Measurements from ENCODE around the gene PRTG. TPM values are rescaled to one million over a fixed set of nuclear protein-coding genes. Genes with fewer than 3 reads are reported as not detected.
A peak's percentile ranks its signal among the peaks of the same experiment; 100 is the strongest.

Gene PRTG
- polyA plus RNA-seq, 1 of the 3 experiments (the other 2 are of a cell fraction): 3.0 TPM

GRCh38 chr15:55782901-55783300 is 39.9 kb upstream of the PRTG start (continued):
- TF ChIP-seq USF1 (IDR thresholded peaks at IDR 0.05; ENCODE audit: borderline replicate concordance, low read depth) (no peak), TCF12 (IDR thresholded peaks at IDR 0.05) (peak; percentile 81), SMC3 (IDR thresholded peaks at IDR 0.05; ENCODE audit: low read depth, low read length) (no peak), ELF1 (IDR thresholded peaks at IDR 0.05) (no peak), POLR2AphosphoS5 (IDR thresholded peaks at IDR 0.05; ENCODE audit: low read depth, low read length) (peak; percentile 53; the same call in 1 of the 2 replicates), EP300 (IDR thresholded peaks at IDR 0.05; ENCODE audit: borderline replicate concordance in 1 of 2, low read depth in 1 of 2, low read length in 1 of 2) (peak; percentile 10 to 97; a peak in 2 of 4 replicates), JUND (IDR thresholded peaks at IDR 0.05) (no peak), RAD21 (IDR thresholded peaks at IDR 0.05; ENCODE audit: low read length) (no peak; the same call in 1 of the 2 replicates), FOXJ3 (CRISPR knock-in tag; IDR thresholded peaks at IDR 0.05) (peak; percentile 29; the same call in 1 of the 2 replicates), TEAD4 (IDR thresholded peaks at IDR 0.05; ENCODE audit: borderline replicate concordance, insufficient read depth) (no peak), GATA2 (CRISPR knock-in tag; IDR thresholded peaks at IDR 0.05) (peak; percentile 96), SIN3A (IDR thresholded peaks at IDR 0.05; ENCODE audit: borderline replicate concordance, low read depth, low read length) (no peak), FOSL2 (IDR thresholded peaks at IDR 0.05; ENCODE audit: borderline replicate concordance, low read depth) (no peak), YY1 (IDR thresholded peaks at IDR 0.05; ENCODE audit: low read depth) (no peak), MEF2A (IDR thresholded peaks at IDR 0.05; ENCODE audit: borderline replicate concordance, low read depth) (no peak)
- TF ChIP-seq, protein P1, sequence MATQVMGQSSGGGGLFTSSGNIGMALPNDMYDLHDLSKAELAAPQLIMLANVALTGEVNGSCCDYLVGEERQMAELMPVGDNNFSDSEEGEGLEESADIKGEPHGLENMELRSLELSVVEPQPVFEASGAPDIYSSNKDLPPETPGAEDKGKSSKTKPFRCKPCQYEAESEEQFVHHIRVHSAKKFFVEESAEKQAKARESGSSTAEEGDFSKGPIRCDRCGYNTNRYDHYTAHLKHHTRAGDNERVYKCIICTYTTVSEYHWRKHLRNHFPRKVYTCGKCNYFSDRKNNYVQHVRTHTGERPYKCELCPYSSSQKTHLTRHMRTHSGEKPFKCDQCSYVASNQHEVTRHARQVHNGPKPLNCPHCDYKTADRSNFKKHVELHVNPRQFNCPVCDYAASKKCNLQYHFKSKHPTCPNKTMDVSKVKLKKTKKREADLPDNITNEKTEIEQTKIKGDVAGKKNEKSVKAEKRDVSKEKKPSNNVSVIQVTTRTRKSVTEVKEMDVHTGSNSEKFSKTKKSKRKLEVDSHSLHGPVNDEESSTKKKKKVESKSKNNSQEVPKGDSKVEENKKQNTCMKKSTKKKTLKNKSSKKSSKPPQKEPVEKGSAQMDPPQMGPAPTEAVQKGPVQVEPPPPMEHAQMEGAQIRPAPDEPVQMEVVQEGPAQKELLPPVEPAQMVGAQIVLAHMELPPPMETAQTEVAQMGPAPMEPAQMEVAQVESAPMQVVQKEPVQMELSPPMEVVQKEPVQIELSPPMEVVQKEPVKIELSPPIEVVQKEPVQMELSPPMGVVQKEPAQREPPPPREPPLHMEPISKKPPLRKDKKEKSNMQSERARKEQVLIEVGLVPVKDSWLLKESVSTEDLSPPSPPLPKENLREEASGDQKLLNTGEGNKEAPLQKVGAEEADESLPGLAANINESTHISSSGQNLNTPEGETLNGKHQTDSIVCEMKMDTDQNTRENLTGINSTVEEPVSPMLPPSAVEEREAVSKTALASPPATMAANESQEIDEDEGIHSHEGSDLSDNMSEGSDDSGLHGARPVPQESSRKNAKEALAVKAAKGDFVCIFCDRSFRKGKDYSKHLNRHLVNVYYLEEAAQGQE (IDR thresholded peaks at IDR 0.05; ENCODE audit: low read depth, low read length): no peak

- Histone ChIP-seq H4K20me1 (ENCODE audit: insufficient read depth) (no peaks in the 10 kb centered on the region), H3F3A (replicated peaks; ENCODE audit: insufficient read depth) (no peaks in the 10 kb centered on the region), H2AFZ (ENCODE audit: low read depth) (no peak overlapping the region), H3K4me2 (no peak overlapping the region), H3K9ac (no peak overlapping the region), H3K79me2 (ENCODE audit: insufficient read depth) (no peaks in the 10 kb centered on the region), H3K4me3 (ENCODE audit: low read depth in 2 of 2, low read length in 1 of 2) (no peak overlapping the region), H3K4me1 (ENCODE audit: control insufficient read depth in 1 of 2, insufficient read depth in 2 of 2, low read depth in 1 of 2, low read length in 1 of 2) (peaks cover 0 to 22% of the 10 kb centered on the region in 2 experiments; a peak in 2 of 4 replicates), H3K9me2 (no peaks in the 10 kb centered on the region), H3K9me3 (no peaks in the 10 kb centered on the region), H3K27ac (ENCODE audit: low read depth in 2 of 2, low read length in 1 of 2) (no peak overlapping the region), H3K27me3 (ENCODE audit: insufficient read depth) (no peaks in the 10 kb centered on the region), H3K36me3 (replicated peaks in 1 of 2; ENCODE audit: control insufficient read depth in 1 of 2, insufficient read depth in 2 of 2, low read length in 1 of 2) (no peaks in the 10 kb centered on the region)
- 44% methylated on average over 2 of the region's 2 CpGs for WGBS (ENCODE audit: low lambda C conversion rate)
- ChIA-PET CTCF (interaction anchor here (0.6 to 0.7 kb wide), 2 partner anchors 19 to 91 kb away, joined by 3 read pairs; no protein-coding TSS in a partner anchor), POLR2A (interaction anchor here (0.6 kb wide), 1 partner anchor 237 kb away, joined by 4 read pairs; no protein-coding TSS in a partner anchor)
- no peak for DNase-seq
- TF ChIP-seq GABPA (IDR thresholded peaks at IDR 0.05; ENCODE audit: low read depth) (no peak), GATA2 (CRISPR knock-in tag; IDR thresholded peaks at IDR 0.05) (no peak), SIN3A (IDR thresholded peaks at IDR 0.05; ENCODE audit: borderline replicate concordance, low read depth, low read length) (no peak), FOXM1 (IDR thresholded peaks at IDR 0.05; ENCODE audit: low read depth) (no peak), PBX3 (IDR thresholded peaks at IDR 0.05) (no peak), MAX (IDR thresholded peaks at IDR 0.05; ENCODE audit: low read depth) (no peak), FOXJ3 (CRISPR knock-in tag; IDR thresholded peaks at IDR 0.05) (no peak), RXRA (IDR thresholded peaks at IDR 0.05; ENCODE audit: borderline replicate concordance, low read depth) (no peak), TEAD4 (IDR thresholded peaks at IDR 0.05; ENCODE audit: borderline replicate concordance, insufficient read depth) (no peak), USF1 (IDR thresholded peaks at IDR 0.05; ENCODE audit: borderline replicate concordance, low read depth) (no peak), CHD2 (IDR thresholded peaks at IDR 0.05; ENCODE audit: low read length, partially characterized antibody) (no peak), MXI1 (IDR thresholded peaks at IDR 0.05; ENCODE audit: low read depth, low read length) (no peak), NRF1 (IDR thresholded peaks at IDR 0.05; ENCODE audit: low read depth, low read length) (no peak), SMC3 (IDR thresholded peaks at IDR 0.05; ENCODE audit: low read depth, low read length) (no peak), EZH2phosphoT487 (IDR thresholded peaks at IDR 0.05; ENCODE audit: borderline replicate concordance, low read depth) (no peak)
- TF ChIP-seq, protein P2, sequence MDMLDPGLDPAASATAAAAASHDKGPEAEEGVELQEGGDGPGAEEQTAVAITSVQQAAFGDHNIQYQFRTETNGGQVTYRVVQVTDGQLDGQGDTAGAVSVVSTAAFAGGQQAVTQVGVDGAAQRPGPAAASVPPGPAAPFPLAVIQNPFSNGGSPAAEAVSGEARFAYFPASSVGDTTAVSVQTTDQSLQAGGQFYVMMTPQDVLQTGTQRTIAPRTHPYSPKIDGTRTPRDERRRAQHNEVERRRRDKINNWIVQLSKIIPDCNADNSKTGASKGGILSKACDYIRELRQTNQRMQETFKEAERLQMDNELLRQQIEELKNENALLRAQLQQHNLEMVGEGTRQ (IDR thresholded peaks at IDR 0.05; ENCODE audit: borderline replicate concordance, low read depth, low read length): no peak
Measured at GRCh38 chr15:55780292-55780691, 37.3 kb upstream of the PRTG start.

All from SK-N-SH (cell line).